GM12874 (cell line): ENCODE data around the gene SYT1.
A peak's percentile ranks its signal among the peaks of the same experiment; 100 is the strongest.

Experiments used
- CTCF ChIP-seq: IDR thresholded peaks from 2 replicates; pipeline ENCODE4 v1.5.1; 2011; ENCODE audit warnings: low read depth, mild to moderate bottlenecking, control low read depth, low read length, moderate library complexity; ENCODE audit not compliant: insufficient read depth

The SYT1 gene

GRCh38 chr12:79370021-79370420, 505.4 kb downstream of the SYT1 start:
- TF ChIP-seq CTCF, result no peak

- no peak for TF ChIP-seq CTCF
These were observed 506.7 kb downstream of the SYT1 start for GRCh38 chr12:79371226-79371625.

- TF ChIP-seq CTCF, result peak; percentile 62; the same call in 1 of the 2 replicates
These were observed 509.4 kb downstream of the SYT1 start for GRCh38 chr12:79373896-79374499.

GRCh38 chr12:79374545-79374944, 510.0 kb downstream of the SYT1 start:
- TF ChIP-seq CTCF, result no peak

GRCh38 chr12:79375050-79375449, 510.5 kb downstream of the SYT1 start:
- TF ChIP-seq CTCF, result no peak

- no peak for TF ChIP-seq CTCF
These were observed 513.9 kb downstream of the SYT1 start for GRCh38 chr12:79378496-79378895.

GRCh38 chr12:79380402-79380801, 515.8 kb downstream of the SYT1 start:
- no peak for TF ChIP-seq CTCF
